GM10248 (cell line): ENCODE measurements around the gene ZNF629.

ENCODE experiments used
- CTCF ChIA-PET: fragments of 300-600 bp; sonication (Branson Sonifier 250); formaldehyde crosslinking; extraction: SDS; loops from one replicate; lab custom pipeline; 2021; ENCODE audit warnings: antibody characterized with exemption; lab: Yijun Ruan, JAX
- POLR2A ChIA-PET: fragments of 350-650 bp; sonication (Branson Sonifier 250); formaldehyde crosslinking; extraction: SDS; loops from one replicate; lab custom pipeline; 2020; ENCODE audit warnings: antibody characterized with exemption; lab: Yijun Ruan, JAX
- DNase-seq: peaks from one replicate; pipeline ENCODE4 v3.0.0; 2012; ENCODE audit errors: extremely low spot score
- TF ChIP-seq, protein P1 (sequence below): IDR thresholded peaks from 2 replicates; pipeline ENCODE4 v1.5.1; 2012; ENCODE audit warnings: mild to moderate bottlenecking, low read depth; ENCODE audit errors: extremely low read depth, missing control alignments, control extremely low read depth

Gene ZNF629

DNA sequence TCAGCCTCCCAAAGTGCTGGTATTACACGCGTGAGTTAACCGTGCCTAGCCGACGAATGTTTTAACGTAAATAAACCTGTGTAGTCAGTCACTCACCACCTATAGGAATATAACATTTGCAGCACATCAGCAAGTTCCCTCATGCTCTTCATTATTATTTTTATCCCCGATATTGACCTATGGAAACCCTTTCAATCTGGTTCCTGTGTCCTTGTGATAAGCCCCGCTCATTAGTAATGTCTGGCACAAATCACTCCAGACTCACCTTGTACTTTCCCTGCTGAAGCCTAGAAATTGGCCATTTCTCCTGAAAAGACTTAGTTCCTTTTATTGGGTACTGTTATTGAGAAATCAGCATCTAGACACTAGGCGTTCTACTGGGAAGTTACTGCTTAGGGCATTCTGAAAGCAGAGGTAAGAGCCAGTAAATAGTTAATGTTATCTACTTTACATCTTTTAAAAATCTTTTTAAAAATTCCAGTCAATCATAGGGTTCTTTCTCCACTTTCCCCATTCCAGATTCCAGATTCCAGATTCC lies 40.3 kb downstream of the ZNF629 start:
- ChIA-PET CTCF (interaction anchor here (1.1 to 2.0 kb wide), 7 partner anchors 29 to 196 kb away, joined by 3 to 7 read pairs (median 4); no protein-coding TSS in a partner anchor), POLR2A (no interaction called here)
- TF ChIP-seq, protein P1, sequence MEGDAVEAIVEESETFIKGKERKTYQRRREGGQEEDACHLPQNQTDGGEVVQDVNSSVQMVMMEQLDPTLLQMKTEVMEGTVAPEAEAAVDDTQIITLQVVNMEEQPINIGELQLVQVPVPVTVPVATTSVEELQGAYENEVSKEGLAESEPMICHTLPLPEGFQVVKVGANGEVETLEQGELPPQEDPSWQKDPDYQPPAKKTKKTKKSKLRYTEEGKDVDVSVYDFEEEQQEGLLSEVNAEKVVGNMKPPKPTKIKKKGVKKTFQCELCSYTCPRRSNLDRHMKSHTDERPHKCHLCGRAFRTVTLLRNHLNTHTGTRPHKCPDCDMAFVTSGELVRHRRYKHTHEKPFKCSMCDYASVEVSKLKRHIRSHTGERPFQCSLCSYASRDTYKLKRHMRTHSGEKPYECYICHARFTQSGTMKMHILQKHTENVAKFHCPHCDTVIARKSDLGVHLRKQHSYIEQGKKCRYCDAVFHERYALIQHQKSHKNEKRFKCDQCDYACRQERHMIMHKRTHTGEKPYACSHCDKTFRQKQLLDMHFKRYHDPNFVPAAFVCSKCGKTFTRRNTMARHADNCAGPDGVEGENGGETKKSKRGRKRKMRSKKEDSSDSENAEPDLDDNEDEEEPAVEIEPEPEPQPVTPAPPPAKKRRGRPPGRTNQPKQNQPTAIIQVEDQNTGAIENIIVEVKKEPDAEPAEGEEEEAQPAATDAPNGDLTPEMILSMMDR, result no peak
- no peak for DNase-seq

DNA sequence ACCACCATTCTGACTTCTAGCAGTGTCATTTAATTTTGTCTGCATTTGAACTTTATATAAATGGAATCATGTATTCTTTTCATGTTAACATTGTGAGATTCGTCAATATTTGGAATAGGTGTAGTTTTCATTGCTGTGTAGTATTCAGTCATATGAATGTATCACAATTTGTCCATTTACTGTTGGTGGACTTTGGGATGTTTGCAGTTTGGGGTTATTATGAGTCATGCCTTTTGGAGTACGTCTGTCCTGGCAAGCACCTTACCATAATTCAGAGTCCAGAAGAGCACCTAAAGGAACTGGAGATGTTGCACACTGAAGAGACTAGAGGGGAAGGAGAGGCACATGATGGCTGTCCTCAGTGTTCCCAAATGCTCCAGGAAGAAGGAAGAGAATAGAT lies 41.9 kb downstream of the ZNF629 start:
- TF ChIP-seq, protein P1, result no peak
- DNase-seq, result no peak
- CTCF ChIA-PET, result interaction anchor here (1.4 kb wide), 1 partner anchor 157 kb away, joined by 4 read pairs; no protein-coding TSS in a partner anchor
- POLR2A ChIA-PET, result no interaction called here

DNA sequence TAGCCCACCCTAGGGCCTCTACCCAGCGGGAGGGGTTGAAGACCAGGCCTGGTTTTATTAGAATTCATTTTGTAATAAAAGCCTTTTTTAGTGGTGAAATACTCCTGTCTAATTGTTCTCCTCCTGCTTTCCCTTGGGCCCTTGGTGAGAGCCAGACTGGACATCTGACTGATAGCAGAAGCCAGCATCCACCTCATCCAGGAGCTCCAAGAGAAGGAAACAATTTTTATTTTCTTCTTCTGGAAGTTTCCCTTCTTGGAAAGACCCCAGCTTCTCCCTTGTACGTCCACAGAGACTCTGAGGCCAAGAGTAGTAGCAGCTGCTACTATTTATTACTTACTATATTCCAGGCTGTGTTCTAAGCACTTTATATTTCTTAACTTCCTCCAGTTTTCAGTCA lies 42.8 kb downstream of the ZNF629 start:
- POLR2A ChIA-PET, result no interaction called here
- CTCF ChIA-PET, result interaction anchor here (1.0 to 1.3 kb wide), 3 partner anchors 14 to 23 kb away, joined by 3 to 4 read pairs (median 3); no protein-coding TSS in a partner anchor

DNA sequence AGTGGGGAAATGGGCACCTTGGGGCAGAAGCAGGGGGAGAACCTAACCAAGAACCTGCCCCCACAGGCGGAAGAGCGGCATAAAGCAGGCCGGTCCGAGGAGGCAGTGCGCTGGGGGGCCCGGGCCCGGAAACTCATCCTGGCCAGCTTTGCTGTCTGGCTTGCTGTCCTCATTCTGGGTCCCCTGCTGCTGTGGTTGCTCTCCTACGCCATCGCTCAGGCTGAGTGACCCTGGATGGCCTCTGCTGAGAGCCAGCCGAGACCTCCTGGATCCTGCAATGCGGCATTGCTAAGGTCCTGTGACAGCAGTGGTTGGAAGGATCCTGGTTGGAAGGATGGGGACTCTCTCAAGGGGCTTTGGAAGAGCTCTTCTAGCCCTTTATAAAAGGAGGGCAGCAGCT lies 43.3 kb downstream of the ZNF629 start:
- CTCF ChIA-PET, result interaction anchor here (1.0 to 1.3 kb wide), 3 partner anchors 14 to 22 kb away, joined by 3 to 4 read pairs (median 3); no protein-coding TSS in a partner anchor
- TF ChIP-seq, protein P1, result no peak
- no peak for DNase-seq
- POLR2A ChIA-PET, result interaction anchor here (0.6 kb wide), 1 partner anchor 43 kb away, joined by 4 read pairs; no protein-coding TSS in a partner anchor

More for the DNA sequence above, 42.8 kb downstream of the ZNF629 start:
- TF ChIP-seq, protein P1, result no peak
- no peak for DNase-seq

DNA sequence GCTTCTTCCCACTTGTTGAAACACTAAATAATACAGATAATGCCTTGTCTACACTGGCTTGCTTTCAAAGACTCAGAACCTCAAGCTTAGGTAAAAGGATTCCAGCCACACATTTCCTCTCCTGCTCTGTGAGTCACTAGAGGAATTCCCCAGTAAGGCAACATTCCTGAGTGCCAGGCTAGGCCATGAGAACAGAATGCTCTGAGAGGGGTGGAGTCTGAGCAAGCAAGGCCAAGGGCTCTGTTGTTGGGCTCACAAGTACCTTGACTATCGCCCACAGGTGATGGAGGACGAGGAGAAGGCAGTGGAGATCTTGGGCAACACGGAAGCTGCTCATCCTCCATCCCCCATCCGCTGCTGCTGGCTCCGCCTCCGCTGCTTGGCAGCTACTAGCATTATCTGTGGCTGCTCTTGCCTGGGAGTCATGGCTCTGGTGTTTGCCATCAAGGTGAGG lies 45.5 kb downstream of the ZNF629 start:
- DNase-seq, result no peak
- ChIA-PET POLR2A (no interaction called here), CTCF (no interaction called here)
- TF ChIP-seq, protein P1, result no peak

DNA sequence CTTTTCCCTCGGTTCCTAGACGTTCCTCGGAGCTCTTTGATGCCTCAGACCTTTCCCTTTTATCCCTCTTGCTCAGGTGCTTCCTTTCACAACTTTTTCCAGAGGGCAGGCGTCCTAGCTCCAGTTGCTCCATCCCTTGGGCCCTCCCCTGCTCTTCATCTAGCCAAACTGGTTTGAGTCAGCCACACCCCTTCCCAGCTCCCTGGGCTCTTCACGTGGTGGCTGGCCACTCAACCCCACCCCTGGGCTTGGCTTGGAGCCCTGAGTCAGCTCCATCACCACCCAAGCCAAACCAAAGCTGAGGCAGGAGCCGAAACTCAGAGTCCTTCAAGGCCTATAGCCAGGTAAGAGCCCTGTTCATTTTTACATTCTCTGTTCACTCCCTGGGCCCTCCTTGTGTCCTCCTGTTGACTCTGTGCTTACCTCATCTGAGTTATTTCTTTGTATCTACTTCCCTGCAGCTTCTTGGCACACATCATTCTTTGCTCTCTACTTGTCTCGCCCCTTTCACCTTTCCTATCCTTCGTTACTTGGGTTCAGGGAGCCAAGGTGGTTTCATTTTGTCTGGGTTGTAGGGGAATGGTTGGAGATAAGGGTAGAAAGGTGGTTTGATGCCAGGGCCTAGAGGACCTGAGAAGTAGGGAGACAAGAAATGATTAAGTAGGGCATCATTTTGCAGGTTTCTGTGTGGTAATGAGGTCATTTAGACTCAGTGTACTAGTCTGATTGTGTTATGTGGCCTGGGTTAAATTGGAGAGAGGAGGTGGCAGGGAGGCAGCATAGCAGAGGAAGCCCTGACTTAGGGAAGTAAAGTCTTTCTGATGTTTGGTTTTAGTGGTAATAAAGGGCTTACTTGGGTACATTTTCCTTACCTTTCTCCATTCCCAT lies 46.4 kb downstream of the ZNF629 start:
- ChIA-PET POLR2A (no interaction called here), CTCF (interaction anchor here (1.0 kb wide), 1 partner anchor 11 kb away, joined by 3 read pairs; no protein-coding TSS in a partner anchor)
- DNase-seq, result no peak
- TF ChIP-seq, protein P1, result no peak
